Brain microvascular endothelial cell (primary cell): ENCODE data around the gene GSK3B.

Source experiments
- DNase-seq: peaks from one replicate; pipeline ENCODE4 v3.0.0-alpha.2; 2020
- H3K27ac ChIP-seq: fragments of 250-450 bp; sonication (Bioruptor Pico); 2 replicates; pipeline ENCODE4 v1.5.1; 2020; ENCODE audit warnings: mild to moderate bottlenecking, moderate library complexity
- H3K27me3 ChIP-seq: fragments of 250-450 bp; sonication (Bioruptor Pico); replicated peaks from 2 replicates; pipeline ENCODE4 v1.5.1; 2020; ENCODE audit warnings: mild to moderate bottlenecking
- H3K36me3 ChIP-seq: fragments of 250-450 bp; sonication (Bioruptor Pico); replicated peaks from 2 replicates; pipeline ENCODE4 v1.5.1; 2020; ENCODE audit warnings: mild to moderate bottlenecking
- H3K4me3 ChIP-seq: 2 replicates; pipeline ENCODE4 v1.5.1; 2011; ENCODE audit warnings: low read depth, mild to moderate bottlenecking, control low read depth, low read length, moderate library complexity
- CTCF ChIP-seq: IDR thresholded peaks from 2 replicates; pipeline ENCODE4 v1.5.1; 2011; ENCODE audit warnings: low read depth, mild to moderate bottlenecking, moderate library complexity, low read length, control low read depth, inconsistent platforms; ENCODE audit errors: missing control alignments
- in situ Hi-C: cut with HindIII; loops from 2 replicates; pipeline ENCODE4 v1.10.0; 2017; ENCODE audit warnings: low sequenced_read_pairs, low pct_ligation_motif_present

Gene GSK3B

GRCh38 chr3:119964294-119964693 is 130.0 kb downstream of the GSK3B start:
- in situ Hi-C loops: no loop called here
- no peak for TF ChIP-seq CTCF

DNA sequence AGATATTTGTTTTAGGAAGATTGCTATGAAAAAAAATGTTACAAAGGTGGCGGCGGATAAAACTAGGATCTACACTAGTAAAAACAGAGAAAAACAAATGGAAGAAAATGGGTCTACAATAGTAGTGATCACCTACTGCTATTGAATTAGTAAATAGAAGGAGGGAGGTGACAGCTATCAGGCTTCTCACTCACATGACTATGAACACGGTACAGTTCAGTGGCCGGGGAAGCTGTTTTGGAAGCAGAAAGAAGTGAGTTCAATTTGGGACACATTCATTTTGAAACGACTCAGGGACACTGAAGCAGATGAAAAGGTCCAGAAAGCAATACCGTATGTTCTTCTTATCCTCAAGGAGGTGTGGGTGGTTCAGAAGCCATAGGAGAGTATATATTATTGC is 138.3 kb downstream of the GSK3B start:
- no peaks in the 10 kb centered on the region for H3K27me3 ChIP-seq
- H3K36me3 ChIP-seq: no peaks in the 10 kb centered on the region
- in situ Hi-C loops: no loop called here
- TF ChIP-seq CTCF: no peak
- DNase-seq: no peak
- H3K4me3 ChIP-seq: no peak overlapping the region
- no peak overlapping the region for H3K27ac ChIP-seq

More at GRCh38 chr3:119964294-119964693, 130.0 kb downstream of the GSK3B start:
- H3K27ac ChIP-seq: no peak overlapping the region
- H3K27me3 ChIP-seq: no peaks in the 10 kb centered on the region
- no peak overlapping the region for H3K4me3 ChIP-seq
- H3K36me3 ChIP-seq: no peaks in the 10 kb centered on the region
- no peak for DNase-seq

GRCh38 chr3:119950666-119951325 is 143.5 kb downstream of the GSK3B start:
- no peak for DNase-seq
- TF ChIP-seq CTCF: no peak
- no peak overlapping the region for H3K4me3 ChIP-seq
- H3K27me3 ChIP-seq: no peaks in the 10 kb centered on the region
- in situ Hi-C loops: no loop called here
- no peak overlapping the region for H3K27ac ChIP-seq
- no peaks in the 10 kb centered on the region for H3K36me3 ChIP-seq

- DNase-seq: no peak
- H3K4me3 ChIP-seq: no peak overlapping the region
- TF ChIP-seq CTCF: no peak
- H3K27ac ChIP-seq: no peak overlapping the region
- no peaks in the 10 kb centered on the region for H3K27me3 ChIP-seq
- no peaks in the 10 kb centered on the region for H3K36me3 ChIP-seq
- in situ Hi-C loops: no loop called here
These were observed 149.0 kb downstream of the GSK3B start for GRCh38 chr3:119945291-119945690.

GRCh38 chr3:119944091-119944490 is 150.2 kb downstream of the GSK3B start:
- no peak for TF ChIP-seq CTCF

GRCh38 chr3:119939077-119939476 is 155.2 kb downstream of the GSK3B start:
- H3K4me3 ChIP-seq: no peak overlapping the region
- no peak for DNase-seq
- no peak overlapping the region for H3K27ac ChIP-seq
- TF ChIP-seq CTCF: no peak
- in situ Hi-C loops: no loop called here
- H3K27me3 ChIP-seq: no peaks in the 10 kb centered on the region
- H3K36me3 ChIP-seq: no peaks in the 10 kb centered on the region

More at GRCh38 chr3:119944091-119944490, 150.2 kb downstream of the GSK3B start:
- DNase-seq: no peak
- H3K4me3 ChIP-seq: no peak overlapping the region
- in situ Hi-C loops: no loop called here
- H3K36me3 ChIP-seq: no peaks in the 10 kb centered on the region
- no peaks in the 10 kb centered on the region for H3K27me3 ChIP-seq
- H3K27ac ChIP-seq: no peak overlapping the region
